H4 (cell line): ENCODE measurements around the gene FOXO3. TPM values are rescaled to one million over a fixed set of nuclear protein-coding genes. Genes with fewer than 3 reads are reported as not detected.
"Not testable (repeated sequence)": the region's sequence is repeated elsewhere in the genome, so short reads cannot be mapped to it uniquely, and the experiment has no call there.

Experiments
- DNase-seq: peaks from one replicate; pipeline ENCODE4 v3.0.0-alpha.2; 2015; ENCODE audit warnings: low spot score
- total RNA-seq: library from RNA; depleted of rRNA; stranded (reverse); fragments of >200 nt; shearing (Covaris generic); gene quantifications from 2 replicates; pipeline ENCODE4 v1.2.3, GENCODE V29; 2014

FOXO3 gene
- total RNA-seq, 1 experiment from 2014 or later = 7.2 TPM

- not testable (repeated sequence) for DNase-seq
Measured at GRCh38 chr6:108658785-108659184, 98.1 kb downstream of the FOXO3 start.

- no peak for DNase-seq
Measured at GRCh38 chr6:108660251-108660650, 99.5 kb downstream of the FOXO3 start.

- peak; percentile 5 for DNase-seq
Measured at GRCh38 chr6:108661430-108661829, 100.7 kb downstream of the FOXO3 start.

- DNase-seq = no peak
Measured at GRCh38 chr6:108661982-108662381, 101.3 kb downstream of the FOXO3 start.

GRCh38 chr6:108662702-108663101, 102.0 kb downstream of the FOXO3 start:
- no peak for DNase-seq

- DNase-seq = not testable (repeated sequence)
Measured at GRCh38 chr6:108663494-108664064, 102.9 kb downstream of the FOXO3 start.

GRCh38 chr6:108665495-108666196, 104.9 kb downstream of the FOXO3 start:
- no peak for DNase-seq

- DNase-seq = no peak
Measured at GRCh38 chr6:108666656-108667260, 106.0 kb downstream of the FOXO3 start.

GRCh38 chr6:108667993-108668392, 107.3 kb downstream of the FOXO3 start:
- no peak for DNase-seq

- no peak for DNase-seq
Measured at GRCh38 chr6:108669673-108670072, 109.0 kb downstream of the FOXO3 start.

GRCh38 chr6:108671175-108671574, 110.5 kb downstream of the FOXO3 start:
- DNase-seq = no peak

- DNase-seq = no peak
Measured at GRCh38 chr6:108671790-108672189, 111.1 kb downstream of the FOXO3 start.

GRCh38 chr6:108672641-108673040, 111.9 kb downstream of the FOXO3 start:
- no peak for DNase-seq

GRCh38 chr6:108673153-108673552, 112.4 kb downstream of the FOXO3 start:
- no peak for DNase-seq

- DNase-seq = no peak
Measured at GRCh38 chr6:108673602-108674001, 112.9 kb downstream of the FOXO3 start.

- DNase-seq = no peak
Measured at GRCh38 chr6:108675226-108676200, 114.8 kb downstream of the FOXO3 start.

GRCh38 chr6:108676555-108676954, 115.8 kb downstream of the FOXO3 start:
- no peak for DNase-seq

- no peak for DNase-seq
Measured at GRCh38 chr6:108677357-108677756, 116.6 kb downstream of the FOXO3 start.

- no peak for DNase-seq
Measured at GRCh38 chr6:108677894-108678293, 117.2 kb downstream of the FOXO3 start.

- not testable (repeated sequence) for DNase-seq
Measured at GRCh38 chr6:108680314-108680713, 119.6 kb downstream of the FOXO3 start.

GRCh38 chr6:108681721-108682120, 121.0 kb downstream of the FOXO3 start:
- not testable (repeated sequence) for DNase-seq
